ENCODE measurements around the gene RBP5.

Gene RBP5

GRCh38 chr12:7099290-7099996 is 29.2 kb downstream of the RBP5 start:
- peak; percentile 62 for DNase-seq

- DNase-seq, result peak; percentile 99
Measured at GRCh38 chr12:7096979-7097378, 31.7 kb downstream of the RBP5 start.

- DNase-seq, result no peak
Measured at GRCh38 chr12:7096006-7096932, 32.4 kb downstream of the RBP5 start.

- no peak for DNase-seq
Measured at GRCh38 chr12:7093892-7094291, 34.8 kb downstream of the RBP5 start.

- no peak for DNase-seq
Measured at GRCh38 chr12:7093486-7093885, 35.2 kb downstream of the RBP5 start.

- no peak for DNase-seq
Measured at GRCh38 chr12:7092986-7093460, 35.7 kb downstream of the RBP5 start.

- peak; percentile 94 for DNase-seq
Measured at GRCh38 chr12:7092229-7092985, 36.3 kb downstream of the RBP5 start, which contains the start of gene C1R. C1R (minus strand) TSS chr12:7092445; CDS start chr12:7092388, 57 bp downstream.

- no peak for DNase-seq
Measured at GRCh38 chr12:7091660-7092228, 36.9 kb downstream of the RBP5 start.

- no peak for DNase-seq
Measured at GRCh38 chr12:7091171-7091570, 37.5 kb downstream of the RBP5 start.

GRCh38 chr12:7090222-7090998 is 38.3 kb downstream of the RBP5 start:
- DNase-seq, result no peak

GRCh38 chr12:7089196-7089871 is 39.4 kb downstream of the RBP5 start:
- no peak for DNase-seq

- no peak for DNase-seq
Measured at GRCh38 chr12:7083125-7083524, 45.6 kb downstream of the RBP5 start.

- no peak for DNase-seq
Measured at GRCh38 chr12:7081037-7081436, 47.7 kb downstream of the RBP5 start.

GRCh38 chr12:7079826-7080125 is 48.9 kb downstream of the RBP5 start:
- no peak for DNase-seq

- DNase-seq, result peak; percentile 71
Measured at GRCh38 chr12:7078163-7078562, 50.5 kb downstream of the RBP5 start.

- no peak for DNase-seq
Measured at GRCh38 chr12:7076493-7076892, 52.2 kb downstream of the RBP5 start.

- DNase-seq, result no peak
Measured at GRCh38 chr12:7075939-7076338, 52.8 kb downstream of the RBP5 start.

- no peak for DNase-seq
Measured at GRCh38 chr12:7075518-7075917, 53.2 kb downstream of the RBP5 start.

- no peak for DNase-seq
Measured at GRCh38 chr12:7073946-7074345, 54.7 kb downstream of the RBP5 start.

All from NCI-H2171 treated with DMSO at 0.1 percent for 48 hours (cell line).